Measurements from ENCODE around the gene FARS2.

Gene FARS2

DNA sequence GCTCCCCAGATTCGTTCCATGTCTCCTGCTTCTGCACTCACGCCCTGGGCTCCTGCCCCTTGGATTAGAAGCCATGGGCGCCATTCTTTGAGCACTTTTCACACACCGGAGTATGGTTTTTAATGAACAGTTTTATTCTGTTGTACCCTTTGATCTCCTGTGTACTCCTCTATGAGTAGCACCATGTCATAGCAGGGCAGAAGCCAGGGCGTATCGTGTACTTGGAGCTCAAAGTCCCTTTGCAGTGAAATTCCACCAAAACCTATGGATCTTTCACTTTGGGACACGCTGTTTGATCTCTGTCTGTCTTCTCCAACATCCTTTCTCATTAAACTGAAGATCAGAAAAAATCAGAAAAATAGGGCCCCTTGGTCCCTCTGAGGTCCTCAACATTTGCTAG lies 470.1 kb downstream of the FARS2 start:
- no peak for DNase-seq (ENCODE audit: low spot score)

DNA sequence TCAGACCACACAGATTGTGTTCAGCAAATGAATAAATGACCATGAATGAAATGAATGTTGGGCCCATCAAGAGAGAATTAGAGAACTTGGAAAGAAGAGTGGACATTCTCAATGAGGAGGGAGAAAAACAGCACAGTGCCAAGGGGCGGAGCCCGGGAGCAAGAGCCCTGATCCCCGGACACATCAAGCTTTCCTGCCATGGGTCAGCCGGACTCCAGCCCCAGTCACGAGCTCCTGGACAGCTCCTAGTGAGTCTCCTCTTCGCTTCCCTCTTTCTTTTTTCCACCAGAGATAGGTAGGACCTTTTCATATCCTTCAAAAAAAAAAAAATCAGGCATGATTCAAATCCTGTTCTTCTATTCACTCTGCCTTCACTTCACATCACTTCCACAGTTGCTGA lies 471.2 kb downstream of the FARS2 start:
- DNase-seq (ENCODE audit: low spot score), result no peak

DNA sequence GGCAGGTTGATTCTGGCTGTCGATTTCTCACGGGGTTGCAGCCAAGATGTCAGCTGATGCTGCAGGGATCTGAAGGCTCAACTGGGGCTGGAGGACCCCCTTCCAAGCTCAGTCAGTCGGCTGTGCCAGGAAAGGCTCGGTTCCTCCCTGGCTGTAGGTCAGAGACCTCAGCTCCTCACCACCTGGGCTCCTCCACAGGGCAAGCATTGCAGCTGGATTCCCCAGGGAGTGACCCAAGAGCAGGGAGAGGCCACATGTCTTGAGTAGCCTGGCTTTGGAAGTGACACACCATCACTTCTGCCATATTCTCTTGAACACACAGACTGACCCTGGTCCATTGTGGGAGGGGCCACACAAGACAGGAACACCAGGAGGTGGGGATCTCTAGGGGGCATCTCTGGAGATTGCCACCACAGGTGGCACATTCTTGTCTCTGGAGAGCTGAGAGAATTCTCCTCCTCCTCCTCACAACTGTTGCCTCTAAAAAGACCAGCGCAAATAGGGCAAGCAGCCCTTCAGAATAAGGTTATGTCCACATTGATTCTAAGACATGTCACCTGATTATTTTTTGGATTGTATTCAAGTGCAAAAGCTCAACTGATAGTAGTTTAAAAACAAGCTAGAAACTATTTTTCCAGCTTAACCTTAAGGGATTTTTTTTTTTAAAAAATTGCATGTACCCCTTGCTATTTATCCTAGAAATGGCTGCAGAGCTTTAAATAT lies 474.9 kb downstream of the FARS2 start:
- DNase-seq (ENCODE audit: low spot score), result no peak

DNA sequence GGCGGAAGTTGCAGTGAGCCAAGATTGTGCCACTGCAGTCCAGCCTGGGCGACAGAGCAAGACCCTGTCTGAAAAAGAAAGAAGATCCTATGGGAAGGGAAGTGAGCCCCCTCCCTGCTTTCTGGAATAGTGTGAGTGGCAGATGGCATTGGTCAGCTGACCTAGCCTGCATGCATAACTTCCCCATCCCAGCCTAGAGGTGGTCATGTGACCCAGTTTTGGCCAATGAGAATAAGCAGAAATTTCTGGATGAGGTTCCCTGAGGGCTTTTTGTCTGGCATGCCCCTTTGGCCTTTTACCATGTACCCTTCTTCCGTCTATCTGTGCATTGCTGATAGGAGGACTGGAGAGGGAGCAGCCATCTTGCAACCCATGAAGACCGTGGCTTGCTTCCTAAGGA lies 476.1 kb downstream of the FARS2 start:
- no peak for DNase-seq (ENCODE audit: low spot score)

DNA sequence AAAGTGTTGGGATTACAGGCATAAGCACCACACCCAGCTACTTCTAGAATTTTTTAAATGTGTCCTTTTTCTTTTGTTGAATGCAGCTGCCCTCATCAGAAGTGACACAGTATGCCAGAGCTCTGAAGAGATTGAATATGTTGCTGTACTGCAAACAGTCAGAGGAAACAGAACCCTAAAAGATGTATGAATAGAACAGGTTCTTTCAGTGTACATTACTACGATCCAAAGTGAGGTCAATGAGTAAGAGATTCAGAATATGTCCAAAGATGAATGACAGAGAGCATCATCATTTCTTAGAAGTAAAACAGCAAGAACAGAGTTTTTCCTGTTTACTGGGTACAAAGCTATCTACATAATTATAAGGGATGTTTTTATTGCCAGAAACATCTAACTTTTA lies 476.9 kb downstream of the FARS2 start:
- no peak for DNase-seq (ENCODE audit: low spot score)

DNA sequence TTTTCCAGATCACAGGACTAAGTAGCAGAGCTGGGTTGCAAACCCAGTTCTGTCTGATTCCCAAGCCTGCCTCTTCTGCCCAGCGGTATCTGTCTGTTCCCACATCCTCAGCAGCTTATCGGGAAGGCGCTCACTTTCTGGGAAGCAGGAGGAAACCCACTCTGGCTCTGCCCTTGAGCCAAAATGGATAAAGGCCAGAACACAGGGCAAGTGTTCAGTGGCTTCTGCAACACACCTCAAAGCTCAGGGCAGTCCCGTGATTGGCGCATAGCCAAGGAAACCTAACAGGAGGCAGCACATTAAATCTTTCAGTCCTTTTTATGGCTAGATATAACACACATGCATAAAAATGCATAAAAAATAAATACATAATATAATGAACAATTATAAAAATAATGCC lies 483.2 kb downstream of the FARS2 start:
- DNase-seq (ENCODE audit: low spot score), result no peak

DNA sequence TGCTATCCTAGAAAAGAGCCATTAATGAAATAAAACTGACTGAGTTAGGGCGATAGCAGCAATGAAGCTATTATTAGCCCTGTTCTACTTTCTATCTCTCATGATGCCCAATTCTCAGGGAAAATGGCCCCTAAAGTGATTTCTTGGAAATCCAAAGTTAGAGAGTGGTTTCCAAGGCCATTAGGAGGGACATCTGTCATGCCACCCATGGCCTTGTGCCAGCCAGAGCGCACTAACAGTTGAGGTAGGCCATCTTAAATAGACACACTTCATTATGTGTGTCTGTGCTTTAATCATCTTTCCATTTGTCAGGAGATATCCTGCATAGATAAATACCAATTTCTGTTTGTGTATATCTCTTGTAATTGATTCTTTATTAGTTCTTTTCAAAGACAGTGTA lies 483.8 kb downstream of the FARS2 start:
- no peak for DNase-seq (ENCODE audit: low spot score)

DNA sequence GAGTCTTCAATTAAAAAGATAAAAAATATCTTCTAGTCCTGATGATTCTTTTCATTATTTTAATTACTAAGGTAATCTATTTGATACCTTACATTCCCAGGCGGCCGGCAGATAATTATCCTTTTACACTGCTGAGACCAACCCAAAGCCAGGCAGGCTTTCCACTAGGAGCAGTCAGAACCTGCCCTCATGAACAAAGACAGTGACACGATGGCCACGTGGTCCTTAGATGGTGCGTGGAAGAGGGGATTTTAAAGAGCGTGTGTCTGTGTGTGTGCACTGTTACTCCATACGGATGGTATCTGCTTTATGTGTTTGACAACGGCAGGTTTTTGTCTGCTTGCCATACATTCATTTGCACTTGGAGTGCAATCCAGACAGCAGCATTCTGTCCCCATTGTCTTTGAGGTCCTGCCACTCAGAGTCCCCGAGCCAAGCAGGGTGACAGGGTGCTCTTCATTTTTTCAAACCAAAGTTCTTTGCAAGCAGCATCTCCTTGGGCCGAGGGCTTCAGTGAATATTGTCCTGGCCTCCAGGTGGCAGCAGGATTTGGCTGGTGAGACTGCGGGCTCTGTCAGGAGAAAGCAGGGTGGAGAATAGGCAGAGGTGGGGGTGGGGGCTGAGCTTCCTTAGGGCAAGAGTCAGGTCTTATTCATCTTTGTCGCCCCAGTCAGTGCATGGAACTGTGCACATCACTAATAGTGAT lies 484.9 kb downstream of the FARS2 start:
- no peak for DNase-seq (ENCODE audit: low spot score)

DNA sequence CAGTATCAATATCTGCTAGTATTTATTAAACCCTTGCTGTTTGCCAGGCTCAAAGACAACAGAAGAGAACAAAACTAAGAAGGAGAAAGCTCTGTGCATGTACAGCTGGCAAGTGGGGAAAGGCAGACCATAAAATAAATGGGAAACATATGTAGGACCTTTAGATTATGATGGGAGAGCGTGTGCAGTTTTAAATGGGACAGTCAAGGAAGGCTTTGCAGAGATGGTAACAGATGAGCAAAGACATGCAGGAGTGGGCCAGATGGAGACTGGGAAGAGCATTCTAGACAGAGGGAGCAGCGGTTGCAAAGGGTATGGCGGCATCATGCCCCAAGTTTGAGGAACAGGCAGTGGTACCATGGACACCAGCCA lies 485.4 kb downstream of the FARS2 start:
- no peak for DNase-seq (ENCODE audit: low spot score)

DNA sequence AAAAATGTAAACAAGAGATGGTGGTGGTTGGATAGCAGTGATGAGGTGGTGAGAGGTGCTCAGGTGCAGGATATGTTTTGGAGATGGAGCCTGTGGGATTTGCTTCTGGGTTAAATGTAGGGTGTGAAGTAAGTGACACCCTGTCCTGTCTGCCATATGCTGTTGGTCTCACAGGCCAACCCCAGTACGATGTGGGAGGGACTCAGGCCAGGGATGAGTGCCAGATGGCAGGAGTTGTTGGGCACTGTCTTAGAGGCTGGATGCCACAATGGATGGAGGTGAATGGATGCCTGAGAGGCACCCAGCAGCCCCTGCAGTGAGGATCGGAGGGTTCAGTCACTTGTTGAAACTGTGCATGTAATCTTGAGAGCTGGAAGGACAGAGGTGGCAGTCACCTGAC lies 486.1 kb downstream of the FARS2 start:
- no peak for DNase-seq (ENCODE audit: low spot score)

DNA sequence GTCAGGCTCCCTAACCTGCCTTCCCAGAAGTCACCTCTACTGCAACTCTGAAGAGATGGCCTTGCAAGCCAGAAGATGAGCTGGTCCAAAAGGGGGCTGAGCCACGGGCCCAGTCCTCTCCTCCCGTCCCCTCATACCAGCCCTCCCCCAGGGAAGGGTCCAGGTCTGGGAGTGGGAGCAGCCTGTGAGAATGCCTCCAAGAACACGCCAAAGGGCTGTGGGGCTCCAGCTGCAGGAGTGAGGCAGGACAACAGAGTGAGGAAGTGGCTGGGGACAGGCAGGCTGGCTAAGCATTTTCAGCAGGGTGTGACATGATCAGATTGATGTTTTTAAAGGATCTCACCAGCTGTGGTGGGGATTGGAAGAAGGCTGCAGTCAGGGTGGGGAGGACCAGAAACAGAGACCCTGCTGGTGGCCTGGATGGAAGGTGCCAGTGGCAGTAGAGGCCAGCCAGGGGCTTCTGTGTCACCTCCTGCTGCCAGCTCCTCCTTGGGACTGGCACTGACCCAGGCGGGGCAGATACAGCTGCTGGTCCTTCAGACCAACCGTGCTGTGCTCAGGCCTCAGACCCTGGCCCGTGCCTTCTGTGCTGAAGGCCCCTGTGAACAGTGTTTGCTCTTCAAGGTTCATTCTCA lies 487.8 kb downstream of the FARS2 start:
- no peak for DNase-seq (ENCODE audit: low spot score)

DNA sequence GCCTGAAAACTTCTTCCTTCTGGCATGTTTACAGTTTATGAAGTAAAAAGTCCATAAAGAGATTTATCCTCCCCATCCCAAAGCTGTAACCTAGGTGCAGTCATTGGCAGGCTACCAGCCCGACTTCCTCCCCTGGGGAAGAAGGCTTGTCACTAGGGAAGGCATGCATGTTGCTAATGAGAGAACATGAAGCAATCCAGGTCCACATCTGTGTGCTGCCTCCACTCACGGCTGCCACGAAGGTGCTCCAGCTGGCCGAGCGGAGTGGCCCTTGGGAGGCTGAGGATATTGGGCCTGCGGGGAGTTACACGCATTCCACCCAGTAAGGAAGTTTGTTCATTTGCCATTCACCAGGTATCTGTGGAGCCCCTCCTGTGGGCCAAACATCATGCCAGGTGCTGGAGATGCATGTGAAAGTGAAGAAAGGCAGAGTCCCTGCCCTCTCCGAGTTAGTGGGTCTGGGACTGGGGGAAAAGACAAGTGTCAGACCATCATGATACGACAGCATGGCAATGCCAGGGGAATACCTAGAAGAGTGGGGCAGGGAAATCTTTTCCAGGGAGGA lies 488.4 kb downstream of the FARS2 start:
- no peak for DNase-seq (ENCODE audit: low spot score)

DNA sequence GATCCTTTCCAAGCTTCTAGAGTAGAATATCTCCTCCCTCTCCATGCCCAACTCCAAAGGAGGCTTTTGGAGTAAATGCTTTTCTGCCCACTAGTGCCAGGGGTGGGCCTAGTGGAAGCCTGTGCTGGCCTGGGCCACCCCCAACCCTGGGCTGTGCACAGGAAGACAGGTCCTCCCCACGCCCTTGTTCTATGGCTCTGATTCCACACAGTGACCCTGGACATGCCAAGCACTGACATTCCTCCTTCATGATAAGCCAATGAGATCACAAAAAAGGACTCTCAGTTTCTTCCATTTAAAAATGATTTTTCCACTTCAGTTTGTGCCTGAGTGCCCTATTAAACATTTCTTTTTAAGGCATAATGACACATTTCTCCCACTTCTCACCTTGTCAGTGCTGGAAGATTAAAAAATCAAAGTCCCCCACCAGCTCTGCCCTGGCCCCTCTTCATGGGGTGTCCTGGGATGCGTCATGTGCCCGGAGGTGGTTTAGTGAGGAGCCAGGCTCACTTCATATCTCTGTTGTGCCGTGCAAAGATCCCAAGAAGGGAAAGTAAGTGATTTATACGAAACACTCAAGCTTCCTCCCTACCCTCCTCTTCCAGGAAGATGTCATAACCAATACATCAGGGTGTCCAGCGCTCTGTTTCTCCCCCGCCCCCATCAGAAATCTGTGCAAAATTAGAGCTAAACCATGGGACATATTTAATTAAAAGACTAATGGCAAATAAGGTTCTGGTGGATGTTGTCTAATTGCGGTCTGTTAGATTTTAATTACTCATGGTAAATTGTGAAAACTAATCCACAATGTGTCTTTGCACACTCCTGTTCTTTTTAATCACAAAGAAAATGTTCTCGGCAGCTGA lies 490.4 kb downstream of the FARS2 start:
- DNase-seq (ENCODE audit: low spot score), result no peak

DNA sequence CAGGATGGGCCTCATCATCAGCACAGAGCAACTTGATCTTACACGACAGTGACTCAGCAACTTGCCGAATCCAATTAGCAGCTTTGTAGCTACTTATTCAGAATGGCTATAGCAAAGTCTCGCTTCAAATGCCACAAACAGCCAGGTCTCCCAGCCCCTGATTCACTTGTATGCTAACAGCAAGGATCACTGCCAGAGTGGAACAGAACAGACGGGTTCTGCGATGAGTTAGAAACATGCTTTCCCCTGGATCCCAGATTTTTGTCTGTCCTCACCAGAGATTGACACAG lies 491.0 kb downstream of the FARS2 start:
- peak; percentile 70 for DNase-seq (ENCODE audit: low spot score)

DNA sequence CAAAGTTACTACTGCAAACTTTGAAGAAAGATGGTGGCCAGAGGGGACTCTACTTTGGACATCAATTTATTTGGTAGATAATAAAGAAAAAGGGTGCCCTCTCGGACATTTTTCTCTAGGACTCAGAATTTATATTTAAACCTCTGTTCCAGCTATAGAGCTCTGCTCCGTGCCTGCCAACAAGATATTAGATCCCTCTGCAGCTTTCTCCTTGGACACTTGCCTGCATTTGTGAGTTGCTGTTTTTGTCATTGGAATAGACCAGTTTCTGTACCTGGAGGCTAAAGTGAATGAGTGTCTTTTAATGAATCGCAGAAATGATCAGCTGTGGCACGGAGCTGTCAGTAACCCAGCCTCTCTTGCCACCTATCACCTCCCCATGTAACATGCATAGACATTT lies 491.9 kb downstream of the FARS2 start:
- no peak for DNase-seq (ENCODE audit: low spot score)

DNA sequence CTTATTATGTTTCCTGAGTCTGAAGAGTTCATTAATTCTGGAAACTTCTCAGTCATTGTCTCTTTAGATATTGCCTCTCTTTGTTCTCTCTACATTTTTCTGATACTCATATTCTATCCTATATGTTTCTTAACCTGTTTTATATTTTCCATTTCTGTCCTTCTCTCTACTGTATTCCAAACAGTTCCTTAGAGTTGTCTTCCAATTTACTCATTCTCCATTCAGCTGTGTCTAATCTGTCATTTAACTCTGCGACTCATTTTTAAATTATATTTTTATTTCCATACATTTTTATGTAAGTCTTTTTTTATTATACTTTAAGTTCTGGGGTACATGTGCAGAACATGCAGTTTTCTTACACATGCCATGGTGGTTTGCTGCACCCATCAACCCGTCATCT lies 493.6 kb downstream of the FARS2 start:
- DNase-seq (ENCODE audit: low spot score), result no peak

DNA sequence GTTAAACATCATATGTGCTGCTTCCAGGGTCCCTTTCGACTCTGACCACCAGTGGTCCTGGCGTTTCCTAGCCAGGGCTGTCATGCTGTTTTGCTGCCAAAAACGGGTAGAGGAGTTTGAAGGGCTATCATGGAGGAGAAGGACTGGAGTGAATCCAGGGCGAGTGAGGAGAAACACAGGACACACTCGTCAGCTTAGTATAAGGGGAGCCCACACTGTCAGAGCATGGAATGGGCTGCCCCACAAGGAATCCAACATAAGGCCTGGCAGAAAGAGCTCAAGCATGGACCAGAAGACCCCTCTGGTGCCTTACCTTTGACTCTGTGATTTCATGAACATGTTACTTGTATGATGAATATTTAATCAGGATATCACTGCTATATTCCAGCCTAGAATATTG lies 498.3 kb downstream of the FARS2 start:
- no peak for DNase-seq (ENCODE audit: low spot score)

DNA sequence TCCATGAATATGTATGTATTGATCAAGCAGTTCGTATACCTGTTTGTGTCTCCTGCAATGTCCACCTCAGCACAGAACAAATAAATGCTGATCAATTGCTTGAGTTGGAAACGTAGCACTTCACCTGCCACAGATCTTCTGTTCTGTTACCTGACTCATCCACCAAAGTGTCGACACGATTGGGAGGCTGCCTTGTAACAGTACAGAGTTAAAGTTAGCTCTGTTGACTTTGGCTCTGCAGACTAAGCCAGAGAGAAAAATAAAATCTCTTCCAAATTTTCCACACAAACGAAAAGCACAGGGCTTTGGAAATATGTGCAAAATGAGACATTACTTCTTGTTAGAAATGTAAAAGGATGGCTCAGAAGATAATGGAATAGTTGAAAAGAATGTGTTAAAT lies 500.1 kb downstream of the FARS2 start:
- DNase-seq (ENCODE audit: low spot score), result no peak

DNA sequence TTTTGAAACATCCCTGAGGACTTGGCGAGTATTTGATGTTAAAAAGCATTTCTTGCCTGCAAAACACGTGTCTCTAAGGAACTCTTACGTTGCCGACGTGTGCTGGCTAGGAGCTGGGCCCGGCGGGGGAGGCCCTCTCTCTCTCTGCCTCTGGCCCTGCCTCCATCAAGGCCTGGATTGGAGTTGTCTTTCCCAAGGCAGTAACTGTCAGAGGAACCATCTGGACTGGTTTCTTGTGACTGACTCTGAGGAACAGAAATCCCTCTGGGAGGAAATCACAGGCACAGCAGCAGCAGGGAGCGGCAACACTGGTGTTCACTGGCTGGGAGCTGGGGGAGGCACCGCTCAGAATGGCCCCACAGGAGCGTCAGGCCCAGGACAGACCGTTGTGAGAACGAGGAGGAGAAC lies 501.3 kb downstream of the FARS2 start:
- no peak for DNase-seq (ENCODE audit: low spot score)

DNA sequence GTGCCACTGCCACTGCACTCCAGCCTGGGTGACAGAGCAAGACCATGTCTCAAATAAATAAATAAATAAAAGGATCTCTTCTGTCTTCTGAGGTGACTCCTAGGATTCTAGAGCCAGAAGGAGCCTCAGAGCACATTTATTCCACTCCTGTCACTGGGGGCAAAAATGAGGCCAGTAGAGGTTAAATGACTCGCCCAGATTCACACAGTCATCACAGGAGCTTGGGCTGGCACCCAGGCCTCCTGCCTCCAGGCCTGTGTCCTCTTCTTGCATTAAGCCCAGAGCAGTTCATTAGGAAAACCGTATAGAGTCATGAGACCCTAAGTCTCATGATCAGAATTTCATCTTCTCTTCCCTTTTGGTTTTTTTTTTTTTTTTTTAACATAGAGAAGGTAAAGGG lies 502.1 kb downstream of the FARS2 start:
- no peak for DNase-seq (ENCODE audit: low spot score)

DNA sequence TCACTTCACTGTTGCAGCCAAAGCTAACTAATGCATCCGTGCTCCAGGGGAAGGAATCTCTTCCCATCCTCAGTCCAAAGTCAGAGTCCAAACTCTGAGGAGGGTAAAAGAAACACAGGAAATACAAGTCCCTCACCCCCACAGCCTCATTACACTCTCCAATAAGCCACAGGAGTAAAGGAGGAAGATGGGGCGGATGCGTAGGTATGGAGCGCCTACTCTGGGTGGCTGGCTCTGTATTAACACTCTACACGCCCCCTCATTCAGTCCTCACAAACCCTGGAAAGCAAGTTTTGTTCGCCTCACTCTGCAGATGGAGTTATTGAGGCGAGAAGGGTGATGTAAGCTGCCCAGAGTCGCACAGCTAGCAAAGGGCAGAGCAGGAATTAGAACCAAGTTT lies 502.6 kb downstream of the FARS2 start:
- peak; percentile 45 for DNase-seq (ENCODE audit: low spot score)

DNA sequence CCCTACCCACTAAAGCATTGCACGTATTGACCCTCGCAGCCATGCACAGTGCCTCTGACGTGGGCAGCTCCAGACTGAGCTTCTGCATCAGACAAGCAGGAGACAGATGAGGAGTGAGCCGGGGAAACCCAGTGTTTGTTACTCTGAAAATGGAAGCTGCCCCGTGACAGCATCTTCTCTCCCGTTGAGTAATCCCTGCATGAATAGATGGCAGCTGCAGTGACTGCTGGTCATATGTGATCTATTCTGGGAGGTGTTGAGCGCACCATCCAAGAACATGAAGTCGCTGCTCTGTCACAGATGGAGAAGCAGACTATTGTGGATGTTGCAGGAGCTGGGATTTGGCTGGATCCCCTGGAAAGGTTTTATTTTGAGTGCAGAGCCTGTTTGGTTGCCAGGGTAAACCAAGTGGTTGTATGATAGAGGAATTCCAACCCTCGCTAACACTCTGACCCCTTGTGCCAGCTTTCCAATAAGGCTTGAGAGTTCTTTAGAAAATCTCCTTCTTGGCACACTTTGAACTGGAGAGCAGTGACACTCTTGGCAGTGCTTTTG lies 503.2 kb downstream of the FARS2 start:
- DNase-seq (ENCODE audit: low spot score), result peak; percentile 83

All from Ammon's horn (tissue), 1 donor.